ENCODE measurements around the gene TRERF1.
"Not testable (repeated sequence)": the region's sequence is repeated elsewhere in the genome, so short reads cannot be mapped to it uniquely, and the experiment has no call there.

TRERF1 gene

DNA sequence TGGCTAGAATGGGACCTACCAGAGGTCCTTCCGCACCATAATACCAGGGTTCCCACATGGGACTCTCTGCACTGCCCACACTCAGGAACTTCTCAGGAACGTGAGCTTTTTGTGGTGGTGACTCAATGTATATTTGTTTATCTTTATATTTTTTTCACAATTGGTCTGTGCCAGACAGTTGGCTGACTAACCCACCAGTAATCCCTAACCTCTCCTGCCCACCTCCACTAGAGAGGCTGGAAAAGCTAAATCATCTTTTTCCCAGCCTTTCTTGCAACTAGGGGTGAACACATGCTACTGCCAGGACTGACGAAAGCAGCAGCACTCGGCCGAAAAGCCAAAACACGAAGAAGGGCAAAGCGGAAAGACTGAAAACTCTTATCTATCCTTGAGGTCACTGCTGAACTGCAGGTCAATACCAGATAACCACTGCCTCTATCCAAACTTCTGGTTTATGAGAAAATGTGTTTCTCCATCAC, 112.9 kb downstream of the TRERF1 start:
- DNase-seq (ENCODE audit: low read depth in 2 of 2): no peak

GRCh38 chr6:42337985-42338743, 113.6 kb downstream of the TRERF1 start:
- no peak for DNase-seq (ENCODE audit: low read depth in 2 of 2)

GRCh38 chr6:42336431-42336830, 115.3 kb downstream of the TRERF1 start:
- no peak for DNase-seq (ENCODE audit: low read depth in 2 of 2)

GRCh38 chr6:42335896-42336295, 115.8 kb downstream of the TRERF1 start:
- DNase-seq (ENCODE audit: low read depth in 2 of 2): no peak

GRCh38 chr6:42334870-42335269, 116.9 kb downstream of the TRERF1 start:
- no peak for DNase-seq (ENCODE audit: low read depth in 2 of 2)

DNA sequence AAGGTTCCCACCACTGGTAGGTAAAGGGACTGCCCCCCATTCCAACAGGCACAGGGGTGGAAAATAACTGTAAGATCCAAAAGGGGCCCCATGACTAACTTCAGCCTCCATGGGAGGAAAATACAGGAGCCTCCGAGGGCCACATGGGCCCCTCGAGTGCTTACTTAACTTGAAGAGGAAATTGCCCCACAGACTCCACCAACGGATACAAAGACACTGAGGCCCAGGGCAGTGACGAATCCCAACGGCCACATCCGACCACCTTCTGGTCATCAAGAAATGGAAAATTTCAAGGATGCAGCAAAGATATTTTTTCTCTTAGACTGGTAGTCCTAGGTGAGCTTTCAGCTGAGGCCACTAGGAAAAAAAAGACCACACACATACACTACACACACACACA, 118.1 kb downstream of the TRERF1 start:
- no peak for DNase-seq (ENCODE audit: low read depth in 2 of 2)

DNA sequence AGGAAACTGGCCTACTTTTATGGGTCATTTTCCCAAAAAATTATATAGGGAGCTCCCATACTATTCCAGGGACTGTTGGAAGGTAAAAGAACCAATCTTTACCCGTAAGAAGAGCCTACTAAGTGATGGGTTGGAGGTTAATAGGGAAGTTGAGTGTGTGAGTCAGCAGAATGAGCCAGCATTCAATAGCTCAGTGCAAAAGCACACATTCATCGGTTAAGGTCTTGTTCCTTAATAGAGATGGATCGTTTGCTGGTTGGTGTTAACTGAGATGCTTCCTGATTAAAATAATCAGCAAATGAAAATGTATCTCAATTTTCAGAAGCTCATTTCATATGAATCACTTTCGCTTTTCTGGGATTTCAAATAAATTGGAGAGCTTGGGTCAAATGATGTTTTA, 118.8 kb downstream of the TRERF1 start:
- no peak for DNase-seq (ENCODE audit: low read depth in 2 of 2)

GRCh38 chr6:42331019-42331418, 120.7 kb downstream of the TRERF1 start:
- no peak for DNase-seq (ENCODE audit: low read depth in 2 of 2)

DNA sequence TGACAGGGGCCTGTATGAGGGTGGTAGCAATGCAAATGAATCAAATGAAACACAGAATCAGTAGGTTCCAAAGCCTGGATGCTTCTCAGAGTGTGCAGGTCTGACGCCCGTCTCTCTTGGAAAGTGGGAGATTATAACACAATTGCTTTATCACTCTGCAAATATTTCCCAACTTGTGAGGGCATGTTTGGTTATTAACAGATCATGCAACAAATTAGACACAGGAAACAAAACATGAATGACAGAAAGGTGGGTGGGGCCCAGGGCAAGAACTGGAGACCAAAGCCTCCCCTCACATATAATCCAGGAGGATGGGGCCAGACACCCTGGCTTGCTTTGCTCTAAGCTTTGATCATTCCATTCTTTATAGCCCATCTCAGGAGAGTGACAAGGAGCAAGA, 125.5 kb downstream of the TRERF1 start:
- no peak for DNase-seq (ENCODE audit: low read depth in 2 of 2)

DNA sequence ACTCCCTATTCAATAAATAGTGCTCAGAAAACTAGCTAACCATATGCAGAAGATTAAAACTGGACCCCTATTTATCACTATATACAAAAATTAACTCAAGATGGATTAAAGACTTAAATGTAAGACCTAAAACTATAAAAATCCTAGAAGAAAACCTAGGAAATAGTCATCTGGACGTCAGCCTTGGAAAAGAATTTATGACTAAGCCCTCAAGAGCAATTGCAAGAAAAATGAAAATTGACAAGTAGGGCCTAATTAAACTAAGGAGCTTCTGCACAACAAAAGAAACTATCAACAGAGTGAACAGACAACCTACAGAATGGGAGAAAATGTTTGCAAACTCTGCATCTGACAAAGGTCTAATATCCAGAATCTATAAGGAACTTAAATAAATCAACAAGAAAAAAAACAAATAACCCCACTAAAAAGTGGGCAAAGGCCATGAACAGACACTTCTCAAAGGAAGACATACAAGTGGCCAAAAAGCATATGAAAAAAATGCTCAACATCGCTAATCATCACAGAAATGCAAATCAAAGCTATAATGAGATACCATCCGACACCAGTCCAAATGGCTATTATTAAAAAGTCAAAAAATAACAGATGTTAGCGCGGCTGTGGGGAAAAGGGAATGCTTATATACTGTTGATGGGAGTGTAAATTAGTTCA, 126.9 kb downstream of the TRERF1 start:
- DNase-seq (ENCODE audit: low read depth in 2 of 2): not testable (repeated sequence)

- no peak for DNase-seq (ENCODE audit: low read depth in 2 of 2)
Measured at GRCh38 chr6:42322676-42323075, 129.1 kb downstream of the TRERF1 start.

GRCh38 chr6:42321976-42322375, 129.8 kb downstream of the TRERF1 start:
- DNase-seq (ENCODE audit: low read depth in 2 of 2): no peak

GRCh38 chr6:42320762-42321161, 131.0 kb downstream of the TRERF1 start:
- DNase-seq (ENCODE audit: low read depth in 2 of 2): no peak

GRCh38 chr6:42318480-42318879, 133.2 kb downstream of the TRERF1 start:
- no peak for DNase-seq (ENCODE audit: low read depth in 2 of 2)

GRCh38 chr6:42316981-42317380, 134.7 kb downstream of the TRERF1 start:
- no peak for DNase-seq (ENCODE audit: low read depth in 2 of 2)

- peak in 1 of 2 donors; percentile 32 for DNase-seq (ENCODE audit: low read depth in 2 of 2)
Measured at GRCh38 chr6:42315991-42316970, 135.4 kb downstream of the TRERF1 start.

DNA sequence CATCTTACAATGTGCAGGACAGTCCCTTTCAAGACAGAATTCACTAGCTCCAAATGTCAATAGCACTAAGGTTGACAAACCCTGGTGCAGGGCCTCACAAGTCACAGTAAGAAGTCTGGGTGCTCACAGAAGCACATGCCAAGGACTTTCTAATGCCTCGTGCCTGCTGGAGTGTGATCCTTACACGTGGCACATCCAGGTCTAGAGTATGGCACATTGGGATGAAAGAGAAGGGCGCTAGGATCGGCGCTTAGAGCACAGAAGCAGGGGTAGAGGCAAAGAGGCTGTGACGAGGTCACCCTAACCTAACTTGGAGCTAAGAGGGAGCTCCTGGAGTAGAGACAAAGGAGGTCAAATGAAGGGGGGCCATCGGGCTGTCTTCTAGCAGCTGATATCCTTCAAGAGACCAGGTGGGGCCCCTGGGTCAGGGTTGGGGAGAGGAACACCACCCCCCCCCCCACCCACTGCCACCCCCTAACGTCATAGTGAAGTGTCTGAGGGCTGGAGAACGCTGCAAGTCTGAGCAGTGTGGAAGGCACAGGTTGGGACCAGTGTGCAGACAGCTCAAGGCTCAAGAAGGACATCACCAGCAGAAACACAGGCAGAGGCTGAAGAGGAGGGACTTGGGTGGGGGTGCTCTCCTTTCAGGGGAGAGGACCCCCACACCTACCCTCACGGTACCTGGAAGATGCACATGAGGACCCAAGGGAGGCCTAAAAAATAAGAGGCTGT, 136.3 kb downstream of the TRERF1 start:
- no peak for DNase-seq (ENCODE audit: low read depth in 2 of 2)

DNA sequence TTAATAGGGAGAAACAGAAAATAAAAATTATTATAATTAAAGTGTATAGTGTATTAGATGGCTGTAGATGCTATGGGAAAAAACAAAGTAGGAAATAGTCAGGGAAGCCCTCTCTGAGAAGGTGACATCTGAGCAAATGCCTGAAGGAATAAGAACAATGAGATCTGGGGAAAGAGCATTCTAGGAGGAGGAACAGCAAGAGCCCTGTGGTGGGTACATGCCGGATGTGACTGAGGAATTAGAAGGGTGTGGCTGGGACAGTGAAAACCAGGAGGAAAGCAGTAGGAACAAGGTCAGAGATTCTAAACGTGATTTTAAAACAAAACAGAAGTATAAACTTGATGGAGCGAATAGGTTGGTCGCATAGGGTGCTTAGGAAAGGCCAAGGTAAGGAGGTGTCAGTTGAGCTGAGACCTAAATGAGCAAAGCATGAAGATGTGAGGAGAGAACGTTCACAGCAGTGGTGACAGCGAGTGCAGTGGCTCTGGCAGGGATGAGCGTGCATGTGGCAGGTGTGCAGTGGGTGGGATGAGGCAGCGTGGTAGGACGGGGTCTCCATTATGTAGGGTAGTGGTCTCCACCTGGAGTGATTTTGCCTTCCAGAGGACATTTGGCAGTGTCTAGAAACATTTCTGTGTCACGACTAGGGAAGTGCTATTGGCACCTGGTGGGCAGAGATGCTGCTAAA, 137.0 kb downstream of the TRERF1 start:
- no peak for DNase-seq (ENCODE audit: low read depth in 2 of 2)

- no peak for DNase-seq (ENCODE audit: low read depth in 2 of 2)
Measured at GRCh38 chr6:42313941-42314570, 137.7 kb downstream of the TRERF1 start.

DNA sequence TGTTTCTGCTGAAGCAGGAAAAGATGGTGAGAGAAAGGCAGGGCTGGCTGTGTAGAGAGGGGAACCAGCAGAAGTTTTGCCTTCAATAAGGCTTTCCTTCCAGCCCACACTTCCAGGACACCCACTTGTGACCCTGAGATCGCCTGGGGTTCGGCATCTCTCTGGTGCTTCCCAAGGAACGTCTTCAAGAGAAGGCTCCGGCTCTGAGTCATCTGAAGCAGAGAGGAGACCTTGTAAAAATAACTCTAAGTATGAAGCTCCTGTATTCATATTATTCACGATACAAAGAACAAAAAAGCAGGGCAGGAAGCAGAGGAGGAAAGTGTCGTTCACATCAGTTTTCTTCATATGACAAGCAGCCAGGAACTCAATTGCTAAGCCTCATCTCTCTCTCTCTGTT, 138.7 kb downstream of the TRERF1 start:
- no peak for DNase-seq (ENCODE audit: low read depth in 2 of 2)
